NCI-H1092 (cell line): ENCODE measurements around the gene GSK3A.

ENCODE experiments used
- DNase-seq: peaks from one replicate; lab custom pipeline; 2025; lab: John Stamatoyannopoulos, UW

The GSK3A gene

DNA sequence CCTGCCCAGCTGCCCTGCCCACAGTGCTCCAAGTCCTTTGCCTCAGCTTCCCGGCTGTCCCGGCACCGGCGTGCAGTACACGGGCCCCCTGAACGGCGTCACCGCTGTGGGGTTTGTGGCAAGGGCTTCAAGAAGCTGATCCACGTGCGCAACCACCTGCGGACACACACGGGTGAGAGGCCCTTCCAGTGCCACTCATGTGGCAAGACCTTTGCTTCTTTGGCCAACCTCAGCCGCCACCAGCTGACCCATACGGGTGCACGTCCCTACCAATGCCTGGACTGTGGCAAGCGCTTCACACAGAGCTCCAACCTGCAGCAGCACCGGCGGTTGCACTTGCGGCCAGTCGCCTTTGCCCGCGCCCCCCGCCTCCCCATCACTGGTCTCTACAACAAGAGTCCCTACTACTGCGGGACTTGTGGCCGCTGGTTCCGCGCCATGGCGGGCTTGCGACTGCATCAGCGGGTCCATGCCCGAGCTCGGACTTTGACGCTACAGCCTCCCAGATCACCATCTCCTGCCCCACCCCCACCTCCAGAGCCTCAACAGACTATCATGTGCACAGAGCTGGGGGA, 16.6 kb downstream of the GSK3A start:
- no peak for DNase-seq

GRCh38 chr19:42224940-42225717, 17.3 kb downstream of the GSK3A start:
- no peak for DNase-seq

GRCh38 chr19:42220751-42221097, 21.7 kb downstream of the GSK3A start:
- DNase-seq = no peak

DNA sequence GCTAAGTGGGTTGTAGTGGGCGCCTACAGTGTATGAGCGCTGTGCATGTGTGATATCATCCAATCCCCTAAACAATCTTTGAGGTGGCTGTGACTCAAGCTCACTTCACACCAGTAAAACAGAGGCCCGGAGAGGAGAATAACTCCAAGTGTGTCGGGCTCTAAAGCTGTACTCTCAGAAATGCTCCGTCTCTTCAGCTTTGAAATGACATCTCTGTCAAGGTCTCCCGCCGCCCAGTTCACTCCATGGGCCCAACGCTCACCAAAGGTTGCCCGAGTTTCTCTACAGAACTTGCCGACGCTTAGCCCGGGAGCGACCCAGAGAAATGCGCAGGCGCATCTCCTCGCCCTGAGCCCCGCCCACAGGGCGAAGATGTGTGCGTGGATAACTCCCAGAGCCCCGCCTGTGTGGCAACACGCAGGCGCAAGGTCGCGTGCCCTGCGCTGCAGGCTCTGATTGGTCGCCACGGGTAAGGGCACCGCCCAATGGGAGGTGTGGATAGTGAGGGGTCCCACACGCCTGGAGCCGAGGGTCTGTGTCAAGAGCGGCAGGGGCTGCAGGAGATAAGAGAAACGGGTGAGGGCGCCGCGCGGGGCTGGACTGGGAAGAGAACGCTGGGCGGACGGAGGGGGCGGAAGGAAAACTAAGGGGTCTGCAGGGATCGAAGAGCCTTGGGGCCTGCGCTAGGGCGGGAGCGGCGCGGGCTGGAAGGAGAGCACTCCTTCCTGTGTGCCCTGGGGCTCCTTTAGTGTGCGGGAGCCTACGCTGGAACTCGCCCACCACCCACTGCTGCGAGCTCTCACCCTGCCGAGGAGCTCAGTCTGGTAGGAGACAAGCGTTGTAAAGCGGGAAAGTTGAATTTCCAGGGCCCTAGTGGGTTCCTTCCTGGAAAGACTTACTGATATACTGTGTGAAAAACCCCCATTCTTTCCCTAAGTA, 22.3 kb downstream of the GSK3A start, which contains the start of gene ZNF526:
TSS of gene ZNF526 (plus strand) at position 501 of the 939 bp plus-strand sequence. CDS start 4,092 bp downstream, outside the sequence.
- peak; percentile 95 for DNase-seq

GRCh38 chr19:42217520-42218437, 24.6 kb downstream of the GSK3A start, which contains the start of gene DEDD2:
TSS of gene DEDD2 (minus strand) at chr19:42217677. CDS start at chr19:42217007, 670 bp downstream.
- peak; percentile 85 for DNase-seq

GRCh38 chr19:42216653-42217519, 25.5 kb downstream of the GSK3A start:
- DNase-seq = peak; percentile 33

DNA sequence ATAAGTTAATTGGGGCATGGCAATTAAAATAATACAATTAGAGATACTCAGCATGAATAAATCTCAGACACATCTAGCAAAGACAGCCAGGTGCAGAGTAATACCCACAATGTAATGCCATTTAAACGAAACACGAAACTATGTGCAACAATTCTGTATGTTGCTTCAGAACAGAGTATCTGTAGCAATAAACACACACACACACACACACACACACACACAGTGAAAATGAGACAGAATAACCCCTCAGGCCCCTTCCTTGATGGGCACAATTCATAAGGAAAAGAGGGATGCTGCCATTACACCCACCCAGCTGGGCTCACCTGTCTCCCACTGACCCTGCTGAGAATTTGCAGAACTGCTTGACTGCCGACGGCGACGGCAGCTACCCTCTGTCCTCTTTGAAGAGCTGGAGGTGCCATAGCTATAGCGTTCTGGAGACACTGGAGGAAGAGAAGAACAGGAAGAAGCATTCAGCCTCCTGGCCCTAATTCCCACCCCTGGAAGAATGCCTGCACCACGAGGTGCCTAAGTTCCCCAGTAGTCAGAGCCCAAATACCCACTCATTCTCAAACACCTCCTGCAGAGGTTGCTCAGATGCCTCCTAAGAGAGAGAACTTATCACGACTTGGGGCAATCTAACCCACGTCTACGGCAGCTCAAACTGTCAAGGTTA, 27.5 kb downstream of the GSK3A start:
- DNase-seq = no peak

DNA sequence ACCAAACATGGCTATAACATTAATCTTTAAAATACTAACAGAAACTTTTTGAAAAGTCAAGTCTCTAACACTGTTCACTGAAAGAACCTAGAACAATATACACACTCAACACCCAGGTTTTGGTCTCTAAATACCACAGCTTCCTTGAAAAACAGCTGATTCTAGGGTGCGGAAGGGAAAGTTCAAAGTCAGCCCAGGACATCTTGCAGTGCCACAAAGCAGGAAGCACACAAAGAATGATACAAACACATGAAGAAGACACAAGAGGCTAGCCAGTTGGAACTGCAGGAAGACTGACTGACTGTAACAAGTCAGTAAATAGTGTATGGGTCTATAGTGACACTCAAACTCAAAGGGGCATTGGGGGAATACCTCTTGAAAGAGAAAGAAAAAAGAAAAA, 29.5 kb downstream of the GSK3A start:
- no peak for DNase-seq

- no peak for DNase-seq
Observed at GRCh38 chr19:42208612-42209011, 33.8 kb downstream of the GSK3A start.

- DNase-seq = no peak
Observed at GRCh38 chr19:42207767-42208271, 34.6 kb downstream of the GSK3A start.

- DNase-seq = no peak
Observed at GRCh38 chr19:42206871-42207755, 35.3 kb downstream of the GSK3A start.

DNA sequence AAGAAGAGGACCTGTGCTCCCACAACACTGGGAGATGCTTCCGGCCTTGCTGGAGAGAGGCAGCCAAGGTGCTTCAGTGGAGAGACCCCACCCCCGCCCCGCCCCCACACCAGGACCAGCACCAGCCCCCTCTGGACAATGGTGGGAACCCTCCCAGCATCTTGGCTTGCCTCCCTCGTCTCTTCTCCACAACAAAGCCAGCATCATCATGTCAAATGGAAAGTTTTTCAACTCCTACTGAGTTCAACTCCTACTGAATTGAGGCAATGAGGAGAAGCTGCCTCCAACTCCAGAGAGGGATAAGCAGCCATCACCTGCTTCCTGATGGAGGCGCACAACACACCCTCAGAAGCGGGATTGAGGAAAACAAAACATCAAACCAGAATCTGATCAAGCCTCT, 37.7 kb downstream of the GSK3A start:
- DNase-seq = no peak

DNA sequence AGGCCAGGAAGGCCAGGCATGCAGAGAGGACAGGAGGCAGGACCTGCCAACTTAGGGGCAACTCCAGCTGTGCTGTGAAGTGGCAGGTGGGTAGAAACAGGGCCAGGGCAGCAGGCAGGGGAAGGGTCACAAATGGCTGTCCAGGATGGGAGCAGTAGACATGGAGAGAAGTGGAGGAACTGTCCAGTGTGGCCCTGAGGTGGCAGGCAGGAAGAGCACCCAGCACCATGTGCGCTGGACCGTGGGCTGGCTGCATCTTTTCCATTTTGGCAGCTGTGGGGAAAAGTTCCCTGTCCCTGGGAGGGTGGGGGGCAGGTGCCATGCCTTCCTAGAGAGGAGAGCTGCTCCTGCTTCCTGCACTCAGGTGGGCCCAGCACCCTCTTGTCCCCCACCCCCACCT, 38.7 kb downstream of the GSK3A start:
- no peak for DNase-seq

- DNase-seq = no peak
Observed at GRCh38 chr19:42202290-42202880, 40.0 kb downstream of the GSK3A start.

DNA sequence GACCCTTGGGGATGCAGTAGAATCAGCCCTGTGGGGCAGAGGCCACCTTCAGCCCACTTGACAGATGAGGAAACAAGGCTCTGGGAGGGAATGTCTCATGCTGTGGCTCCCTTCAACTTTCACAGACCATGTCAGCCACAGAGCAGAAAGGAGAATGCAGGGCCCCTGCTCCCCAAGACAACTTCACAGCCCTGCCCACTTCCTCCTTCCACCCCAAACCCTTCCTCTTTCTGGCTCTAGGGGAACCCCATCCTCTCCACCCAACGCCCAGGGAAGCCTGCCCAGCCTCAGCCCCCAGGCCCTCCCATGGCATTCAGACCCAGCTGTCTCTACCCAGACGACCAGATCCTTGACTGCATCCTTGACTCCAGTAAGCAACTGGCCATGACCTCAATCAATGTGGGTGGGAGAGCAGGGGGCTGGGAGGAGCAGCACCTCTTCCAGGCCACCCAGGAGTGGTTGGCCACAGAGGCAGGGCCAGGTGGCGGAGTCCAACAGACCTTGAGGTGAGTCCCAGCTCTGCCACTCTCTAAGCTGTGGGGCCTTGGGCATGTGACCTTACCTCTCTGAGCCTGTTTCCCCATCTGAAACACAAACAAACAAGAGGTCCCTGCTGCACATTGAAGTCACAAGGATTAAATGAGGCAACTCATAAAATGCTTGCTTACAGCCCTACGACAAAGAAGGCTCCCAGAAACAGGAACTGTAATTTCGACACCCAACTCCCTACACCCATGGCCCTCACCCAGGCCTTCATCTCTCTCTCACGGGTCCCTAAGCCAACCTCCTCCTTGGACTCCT, 40.7 kb downstream of the GSK3A start:
- DNase-seq = no peak

- DNase-seq = no peak
Observed at GRCh38 chr19:42200116-42200715, 42.2 kb downstream of the GSK3A start.
